Gastrocnemius medialis (tissue), 4 donors: ENCODE measurements around the gene DHX34. TPM values are rescaled to one million over a fixed set of nuclear protein-coding genes. Genes with fewer than 3 reads are reported as not detected.

Source experiments
- ATAC-seq, 2 donors: fragments of 150-250 bp; one replicate each; pipeline ENCODE4 v1.9.1; 2016
- DNase-seq, 2 donors: peaks; one replicate each; pipeline ENCODE4 v3.0.0-alpha.2; 2019
- H3K27ac ChIP-seq, 4 donors: fragments of 200-600 bp; sonication (generic); 1 replicate in 1 of 4; 2 replicates in 3 of 4; pipeline ENCODE4 v1.5.1; 2016 to 2018; ENCODE audit warnings: mild to moderate bottlenecking in 2 of 4, moderate library complexity in 1 of 4
- H3K27me3 ChIP-seq, 3 donors: fragments of 200-600 bp; sonication (generic) in 2 of 3; 1 replicate in 1 of 3; 2 replicates in 2 of 3; pipeline versions ENCODE4 v1.5.1 to v1.6.0; 2016 to 2019; ENCODE audit warnings: mild to moderate bottlenecking in 1 of 3, moderate library complexity in 1 of 3
- H3K36me3 ChIP-seq, 2 donors: fragments of 200-600 bp; sonication (generic) in 1 of 2; one replicate each; pipeline ENCODE4 v1.5.1; 2017 to 2018
- H3K4me1 ChIP-seq, 2 donors: fragments of 200-600 bp; sonication (generic) in 1 of 2; one replicate each; pipeline ENCODE4 v1.5.1; 2016 to 2017; ENCODE audit warnings: mild to moderate bottlenecking in 2 of 2
- H3K4me3 ChIP-seq, 4 donors: fragments of 200-600 bp; sonication (generic) in 3 of 4; 1 replicate in 1 of 4; 2 replicates in 3 of 4; pipeline ENCODE4 v1.5.1; 2016 to 2019; ENCODE audit warnings: mild to moderate bottlenecking in 2 of 4
- H3K9me3 ChIP-seq, 3 donors: fragments of 200-600 bp; sonication (generic) in 2 of 3; 1 replicate in 1 of 3; 2 replicates in 2 of 3; pipeline ENCODE4 v1.5.1; 2016 to 2019
- POLR2A ChIP-seq, 2 donors: fragments of 450-650 bp; IDR thresholded peaks; one replicate each; pipeline ENCODE4 v1.6.1; 2017; ENCODE audit warnings: antibody characterized with exemption in 2 of 2, mild to moderate bottlenecking in 2 of 2, moderate library complexity in 2 of 2
- in situ Hi-C, 4 donors: fragments of 200-750 bp; cut with MboI; loops; one replicate each; pipeline versions ENCODE4 v1.15.0 to v1.8.0; 2017; ENCODE audit warnings: low sequenced_read_pairs in 4 of 4
- intact Hi-C: fragments of 100-400 bp; cut with DNase I; formaldehyde crosslinking; loops from one replicate; pipeline ENCODE4 v1.15.1; 2023; ENCODE audit warnings: low total_unique reads
- total RNA-seq, 4 donors: library from RNA; depleted of rRNA; stranded (reverse); fragments of >200 nt; gene quantifications; one replicate each; pipeline versions ENCODE4 v1.1.0 to v1.2.3, GENCODE V29; 2016
- TF ChIP-seq, protein P1 (sequence below), 5 experiments: fragments of 450-650 bp in 3 of 5; fragments of 200-600 bp in 2 of 5; sonication (generic) in 2 of 5; IDR thresholded peaks in 4 of 5; conservative IDR thresholded peaks in 1 of 5; 1 replicate in 4 of 5; 2 replicates in 1 of 5; pipeline ENCODE4 v1.5.1; 2016 to 2019; ENCODE audit warnings: antibody characterized with exemption in 5 of 5, mild to moderate bottlenecking in 3 of 5, moderate library complexity in 3 of 5

DHX34 gene
- total RNA-seq, 4 donors from 2014 or later: 14.3 to 19.3 (median 14.7) TPM

- no peak overlapping the region for H3K4me3 ChIP-seq
- H3K27ac ChIP-seq: no peak overlapping the region
- ATAC-seq: no peak
- no peak for DNase-seq
- H3K27me3 ChIP-seq: peaks cover 33 to 41% (median 38%) of the 10 kb centered on the region in 3 donors
- intact Hi-C loops: no loop called here
- no peaks in the 10 kb centered on the region for H3K4me1 ChIP-seq
- TF ChIP-seq, protein P1, sequence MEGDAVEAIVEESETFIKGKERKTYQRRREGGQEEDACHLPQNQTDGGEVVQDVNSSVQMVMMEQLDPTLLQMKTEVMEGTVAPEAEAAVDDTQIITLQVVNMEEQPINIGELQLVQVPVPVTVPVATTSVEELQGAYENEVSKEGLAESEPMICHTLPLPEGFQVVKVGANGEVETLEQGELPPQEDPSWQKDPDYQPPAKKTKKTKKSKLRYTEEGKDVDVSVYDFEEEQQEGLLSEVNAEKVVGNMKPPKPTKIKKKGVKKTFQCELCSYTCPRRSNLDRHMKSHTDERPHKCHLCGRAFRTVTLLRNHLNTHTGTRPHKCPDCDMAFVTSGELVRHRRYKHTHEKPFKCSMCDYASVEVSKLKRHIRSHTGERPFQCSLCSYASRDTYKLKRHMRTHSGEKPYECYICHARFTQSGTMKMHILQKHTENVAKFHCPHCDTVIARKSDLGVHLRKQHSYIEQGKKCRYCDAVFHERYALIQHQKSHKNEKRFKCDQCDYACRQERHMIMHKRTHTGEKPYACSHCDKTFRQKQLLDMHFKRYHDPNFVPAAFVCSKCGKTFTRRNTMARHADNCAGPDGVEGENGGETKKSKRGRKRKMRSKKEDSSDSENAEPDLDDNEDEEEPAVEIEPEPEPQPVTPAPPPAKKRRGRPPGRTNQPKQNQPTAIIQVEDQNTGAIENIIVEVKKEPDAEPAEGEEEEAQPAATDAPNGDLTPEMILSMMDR (IDR thresholded peaks at IDR 0.05 in 4 of 5, conservative IDR thresholded peaks at IDR 0.05 in 1 of 5): no peak
- no peak for TF ChIP-seq POLR2A (IDR thresholded peaks at IDR 0.05)
- in situ Hi-C loops: no loop called here
- H3K9me3 ChIP-seq: no peaks in the 10 kb centered on the region
- no peaks in the 10 kb centered on the region for H3K36me3 ChIP-seq
These were observed 55.5 kb downstream of the DHX34 start for GRCh38 chr19:47404334-47405196.

- no peaks in the 10 kb centered on the region for H3K4me1 ChIP-seq
- no peak for ATAC-seq
- in situ Hi-C loops: no loop called here
- no peak overlapping the region for H3K4me3 ChIP-seq
- H3K27me3 ChIP-seq: peaks cover 33 to 41% (median 38%) of the 10 kb centered on the region in 3 donors
- intact Hi-C loops: no loop called here
- DNase-seq: no peak
- H3K9me3 ChIP-seq: no peaks in the 10 kb centered on the region
- no peak for TF ChIP-seq POLR2A (IDR thresholded peaks at IDR 0.05)
- TF ChIP-seq, protein P1 (IDR thresholded peaks at IDR 0.05 in 4 of 5, conservative IDR thresholded peaks at IDR 0.05 in 1 of 5): no peak
- H3K27ac ChIP-seq: no peak overlapping the region
- H3K36me3 ChIP-seq: no peaks in the 10 kb centered on the region
These were observed 56.1 kb downstream of the DHX34 start for GRCh38 chr19:47405197-47405550.

DNA sequence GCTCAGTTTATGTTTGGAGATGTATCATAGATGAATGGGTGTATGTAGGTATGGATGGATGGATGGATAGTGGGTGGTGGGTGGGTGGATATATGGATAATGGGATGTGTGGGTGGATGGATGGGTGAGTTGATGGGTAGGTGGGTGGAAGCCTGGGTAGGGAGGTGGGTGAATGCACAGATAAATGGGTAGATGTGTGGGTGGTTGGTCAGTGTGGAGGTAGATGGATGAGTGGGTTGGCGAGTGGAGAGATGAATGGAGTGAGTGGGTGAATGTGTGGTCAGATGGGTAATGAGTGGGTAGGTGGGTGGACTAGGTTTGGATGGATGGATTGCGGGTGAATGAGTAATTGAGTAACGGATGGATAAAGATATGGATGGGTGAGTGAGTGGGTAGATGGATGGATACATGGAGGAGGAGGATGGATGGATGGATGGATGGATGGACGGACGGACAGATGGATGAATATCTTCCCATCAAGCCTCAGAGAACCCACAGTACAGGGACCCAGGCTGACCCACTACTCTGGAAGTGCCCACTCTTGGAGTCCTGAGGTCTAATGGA, 56.8 kb downstream of the DHX34 start:
- ATAC-seq: no peak
- TF ChIP-seq, protein P1 (IDR thresholded peaks at IDR 0.05 in 4 of 5, conservative IDR thresholded peaks at IDR 0.05 in 1 of 5): no peak
- TF ChIP-seq POLR2A (IDR thresholded peaks at IDR 0.05): no peak
- no peak overlapping the region for H3K4me3 ChIP-seq
- in situ Hi-C loops: no loop called here
- H3K27me3 ChIP-seq: peaks cover 31 to 41% (median 38%) of the 10 kb centered on the region in 3 donors
- H3K4me1 ChIP-seq: no peaks in the 10 kb centered on the region
- H3K9me3 ChIP-seq: no peaks in the 10 kb centered on the region
- no peaks in the 10 kb centered on the region for H3K36me3 ChIP-seq
- intact Hi-C loops: no loop called here
- DNase-seq: no peak
- no peak overlapping the region for H3K27ac ChIP-seq

DNA sequence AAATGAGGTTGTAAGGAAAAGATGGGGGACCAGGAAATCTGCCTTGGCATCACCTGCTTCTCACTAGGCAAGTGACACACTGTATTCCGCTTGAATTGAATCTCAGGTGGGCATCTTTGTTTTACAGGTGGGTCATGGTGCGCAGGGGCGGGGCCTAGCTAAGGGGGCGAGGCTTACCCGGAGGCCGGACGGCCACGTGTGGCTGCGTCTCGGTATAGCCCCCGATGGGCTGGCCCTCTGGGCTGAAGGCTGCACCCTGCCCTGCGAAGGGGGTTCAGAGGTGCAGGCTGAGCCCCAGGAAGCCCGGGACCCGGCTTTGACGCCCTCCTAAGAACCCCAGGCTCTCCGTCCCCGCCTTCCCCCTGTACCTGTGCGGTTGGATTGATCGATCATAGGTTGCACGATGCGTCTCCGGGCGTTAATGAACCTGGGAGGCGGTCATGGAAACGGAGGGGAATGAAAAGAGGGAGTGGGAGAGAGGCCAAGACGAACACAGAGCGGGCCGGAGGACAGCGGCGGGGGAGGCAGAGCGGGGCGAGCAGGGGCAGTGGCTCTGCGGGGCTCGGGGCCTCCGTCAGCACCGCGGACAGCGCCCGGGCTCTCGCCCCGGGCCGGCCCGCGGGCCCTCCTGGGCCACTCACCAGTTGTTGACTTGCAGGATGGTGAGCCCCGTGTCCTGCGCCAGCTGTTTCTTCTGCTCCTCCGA, 57.7 kb downstream of the DHX34 start:
- ATAC-seq (no peak), DNase-seq (no peak)
- Histone ChIP-seq H3K36me3 (no peaks in the 10 kb centered on the region), H3K27ac (no peak overlapping the region), H3K27me3 (peaks cover 29 to 44% (median 38%) of the 10 kb centered on the region in 3 donors), H3K4me1 (no peaks in the 10 kb centered on the region), H3K4me3 (no peak overlapping the region), H3K9me3 (no peaks in the 10 kb centered on the region)
- TF ChIP-seq, protein P1 (IDR thresholded peaks at IDR 0.05 in 4 of 5, conservative IDR thresholded peaks at IDR 0.05 in 1 of 5): no peak
- no peak for TF ChIP-seq POLR2A (IDR thresholded peaks at IDR 0.05)
- intact Hi-C loops (no loop called here), in situ Hi-C loops (no loop called here)
